Measurements from ENCODE around the gene KCNIP3. TPM values are rescaled to one million over a fixed set of nuclear protein-coding genes. Genes with fewer than 3 reads are reported as not detected.
"Not testable (repeated sequence)": the region's sequence is repeated elsewhere in the genome, so short reads cannot be mapped to it uniquely, and the experiment has no call there.

Gene KCNIP3
- total RNA-seq, 3 donors from 2014 or later = not detected

GRCh38 chr2:95399061-95399460, 101.9 kb downstream of the KCNIP3 start:
- H3K27me3 Mint-ChIP-seq (ENCODE audit: low read depth) = no peaks in the 10 kb centered on the region
- no peaks in the 10 kb centered on the region for H3K9me3 Mint-ChIP-seq
- ATAC-seq (no peak), DNase-seq (no peak)
- peaks cover 18% of the 10 kb centered on the region for H3K4me1 Mint-ChIP-seq (ENCODE audit: low read depth)
- no peak overlapping the region for H3K4me3 Mint-ChIP-seq
- no peaks in the 10 kb centered on the region for H3K36me3 Mint-ChIP-seq (ENCODE audit: insufficient read depth)

- Mint-ChIP-seq H3K4me1 (ENCODE audit: low read depth) (peaks cover 20% of the 10 kb centered on the region), H3K27me3 (ENCODE audit: low read depth) (no peaks in the 10 kb centered on the region), H3K9me3 (no peaks in the 10 kb centered on the region), H3K36me3 (ENCODE audit: insufficient read depth) (no peaks in the 10 kb centered on the region), H3K4me3 (peak overlapping the region; percentile 92)
- ATAC-seq (no peak), DNase-seq (no peak)
Measured at GRCh38 chr2:95401480-95401879, 104.3 kb downstream of the KCNIP3 start.

- Mint-ChIP-seq H3K4me3 (peak overlapping the region; percentile 92), H3K4me1 (ENCODE audit: low read depth) (peaks cover 20% of the 10 kb centered on the region)
- not testable (repeated sequence) for H3K36me3 Mint-ChIP-seq (ENCODE audit: insufficient read depth); H3K27me3 Mint-ChIP-seq (ENCODE audit: low read depth); H3K9me3 Mint-ChIP-seq; DNase-seq
- peak; percentile 20 to 38 for ATAC-seq
Measured at GRCh38 chr2:95402004-95402369, 104.8 kb downstream of the KCNIP3 start.

- peaks cover 3% of the 10 kb centered on the region for H3K36me3 Mint-ChIP-seq (ENCODE audit: insufficient read depth)
- DNase-seq (peak; percentile 91), ATAC-seq (peak; percentile 97 to 98)
- peak within 1 kb of the TSS; percentile 92 for H3K4me3 Mint-ChIP-seq
- H3K27me3 Mint-ChIP-seq (ENCODE audit: low read depth) = no peaks in the 10 kb centered on the region
- H3K9me3 Mint-ChIP-seq = no peaks in the 10 kb centered on the region
- peaks cover 20% of the 10 kb centered on the region for H3K4me1 Mint-ChIP-seq (ENCODE audit: low read depth)
Measured at GRCh38 chr2:95402370-95403203, 105.4 kb downstream of the KCNIP3 start, which contains the start of gene FAHD2A. TSS of gene FAHD2A (plus strand) at chr2:95402708. CDS start at chr2:95405559, 2,851 bp downstream.

- not testable (repeated sequence) for H3K36me3 Mint-ChIP-seq (ENCODE audit: insufficient read depth); H3K27me3 Mint-ChIP-seq (ENCODE audit: low read depth); H3K9me3 Mint-ChIP-seq
- Mint-ChIP-seq H3K4me1 (ENCODE audit: low read depth) (peaks cover 20% of the 10 kb centered on the region), H3K4me3 (peak overlapping the region; percentile 92)
- ATAC-seq = peak; percentile 16 to 42
- peak; percentile 15 for DNase-seq
Measured at GRCh38 chr2:95403204-95403721, 106.1 kb downstream of the KCNIP3 start.

- not testable (repeated sequence) for H3K9me3 Mint-ChIP-seq; DNase-seq; ATAC-seq; H3K27me3 Mint-ChIP-seq (ENCODE audit: low read depth); H3K36me3 Mint-ChIP-seq (ENCODE audit: insufficient read depth)
- peaks cover 20% of the 10 kb centered on the region for H3K4me1 Mint-ChIP-seq (ENCODE audit: low read depth)
- peak overlapping the region; percentile 92 for H3K4me3 Mint-ChIP-seq
Measured at GRCh38 chr2:95403824-95404223, 106.7 kb downstream of the KCNIP3 start.

GRCh38 chr2:95404676-95405075, 107.5 kb downstream of the KCNIP3 start:
- not testable (repeated sequence) for H3K36me3 Mint-ChIP-seq (ENCODE audit: insufficient read depth); H3K9me3 Mint-ChIP-seq; H3K4me3 Mint-ChIP-seq; H3K27me3 Mint-ChIP-seq (ENCODE audit: low read depth); ATAC-seq; DNase-seq
- peaks cover 20% of the 10 kb centered on the region for H3K4me1 Mint-ChIP-seq (ENCODE audit: low read depth)

- H3K36me3 Mint-ChIP-seq (ENCODE audit: insufficient read depth); H3K4me3 Mint-ChIP-seq; H3K9me3 Mint-ChIP-seq; ATAC-seq; DNase-seq; H3K27me3 Mint-ChIP-seq (ENCODE audit: low read depth); H3K4me1 Mint-ChIP-seq (ENCODE audit: low read depth): not testable (repeated sequence)
Measured at GRCh38 chr2:95411239-95411638, 114.1 kb downstream of the KCNIP3 start.

GRCh38 chr2:95414015-95414594, 117.0 kb downstream of the KCNIP3 start:
- not testable (repeated sequence) for H3K9me3 Mint-ChIP-seq; H3K36me3 Mint-ChIP-seq (ENCODE audit: insufficient read depth); H3K4me3 Mint-ChIP-seq

GRCh38 chr2:95415138-95415537, 118.0 kb downstream of the KCNIP3 start:
- not testable (repeated sequence) for H3K36me3 Mint-ChIP-seq (ENCODE audit: insufficient read depth); H3K9me3 Mint-ChIP-seq; H3K4me3 Mint-ChIP-seq; H3K27me3 Mint-ChIP-seq (ENCODE audit: low read depth); H3K4me1 Mint-ChIP-seq (ENCODE audit: low read depth); DNase-seq; ATAC-seq

More at GRCh38 chr2:95414015-95414594, 117.0 kb downstream of the KCNIP3 start:
- peak; percentile 87 to 89 for ATAC-seq
- not testable (repeated sequence) for H3K4me1 Mint-ChIP-seq (ENCODE audit: low read depth); H3K27me3 Mint-ChIP-seq (ENCODE audit: low read depth)
- DNase-seq = peak; percentile 45

GRCh38 chr2:95415561-95415960, 118.4 kb downstream of the KCNIP3 start:
- not testable (repeated sequence) for H3K4me3 Mint-ChIP-seq; H3K9me3 Mint-ChIP-seq; DNase-seq; H3K36me3 Mint-ChIP-seq (ENCODE audit: insufficient read depth); H3K4me1 Mint-ChIP-seq (ENCODE audit: low read depth); ATAC-seq; H3K27me3 Mint-ChIP-seq (ENCODE audit: low read depth)

GRCh38 chr2:95427196-95427867, 130.2 kb downstream of the KCNIP3 start:
- not testable (repeated sequence) for DNase-seq; H3K4me1 Mint-ChIP-seq (ENCODE audit: low read depth); H3K4me3 Mint-ChIP-seq; ATAC-seq; H3K36me3 Mint-ChIP-seq (ENCODE audit: insufficient read depth); H3K9me3 Mint-ChIP-seq; H3K27me3 Mint-ChIP-seq (ENCODE audit: low read depth)

GRCh38 chr2:95429748-95430467, 132.8 kb downstream of the KCNIP3 start:
- DNase-seq; H3K27me3 Mint-ChIP-seq (ENCODE audit: low read depth); H3K4me1 Mint-ChIP-seq (ENCODE audit: low read depth); H3K9me3 Mint-ChIP-seq; ATAC-seq; H3K4me3 Mint-ChIP-seq; H3K36me3 Mint-ChIP-seq (ENCODE audit: insufficient read depth): not testable (repeated sequence)

GRCh38 chr2:95433373-95433772, 136.2 kb downstream of the KCNIP3 start:
- not testable (repeated sequence) for H3K4me3 Mint-ChIP-seq; ATAC-seq; H3K4me1 Mint-ChIP-seq (ENCODE audit: low read depth); H3K9me3 Mint-ChIP-seq; H3K27me3 Mint-ChIP-seq (ENCODE audit: low read depth); DNase-seq; H3K36me3 Mint-ChIP-seq (ENCODE audit: insufficient read depth)
